Stimulated activated CD4-positive, alpha-beta T cell treated with anti-CD3 and anti-CD28 coated beads, Interleukin-12 subunit alpha, Interleukin-12 subunit beta, amount 100 ng/mL, for 4 hours (primary cell): Measurements from ENCODE around the gene CYP26B1.

Experiments
- DNase-seq: peaks from one replicate; pipeline ENCODE4 v3.0.0-alpha.2; 2020

The CYP26B1 gene

GRCh38 chr2:72128059-72128842 lies 19.4 kb downstream of the CYP26B1 start:
- no peak for DNase-seq

DNA sequence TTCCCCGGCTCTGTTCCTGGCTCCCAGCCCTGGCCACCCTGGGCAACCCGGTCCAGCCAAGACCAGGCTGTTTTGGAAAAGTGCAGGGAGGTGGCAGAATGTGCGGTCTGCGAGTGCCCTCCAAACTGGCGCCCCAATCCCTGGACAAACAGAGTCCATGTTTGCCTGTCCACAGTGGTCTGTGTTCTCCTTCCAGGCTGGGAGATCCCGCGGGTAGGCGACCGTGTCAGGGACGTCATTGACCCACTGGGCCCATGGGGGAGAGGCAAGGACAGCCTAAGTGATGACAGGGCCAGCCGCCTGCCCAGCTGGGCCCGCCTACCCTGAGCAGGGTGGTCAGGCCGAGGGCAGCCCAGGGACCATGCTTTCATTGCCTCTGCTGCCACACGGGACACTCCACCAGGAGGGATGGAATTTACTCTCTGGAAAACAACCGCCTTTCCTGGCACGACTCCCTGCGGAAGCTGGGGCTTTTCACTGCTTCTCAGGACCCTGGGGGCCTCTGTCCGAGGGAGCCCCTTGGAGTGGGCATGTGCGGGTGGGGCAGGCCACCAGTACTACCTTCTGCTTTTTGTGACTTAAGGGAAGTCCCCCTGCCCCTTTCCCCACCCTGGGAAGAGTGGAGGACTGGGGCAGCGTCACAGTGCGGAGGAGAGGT lies 20.1 kb downstream of the CYP26B1 start:
- DNase-seq = no peak

DNA sequence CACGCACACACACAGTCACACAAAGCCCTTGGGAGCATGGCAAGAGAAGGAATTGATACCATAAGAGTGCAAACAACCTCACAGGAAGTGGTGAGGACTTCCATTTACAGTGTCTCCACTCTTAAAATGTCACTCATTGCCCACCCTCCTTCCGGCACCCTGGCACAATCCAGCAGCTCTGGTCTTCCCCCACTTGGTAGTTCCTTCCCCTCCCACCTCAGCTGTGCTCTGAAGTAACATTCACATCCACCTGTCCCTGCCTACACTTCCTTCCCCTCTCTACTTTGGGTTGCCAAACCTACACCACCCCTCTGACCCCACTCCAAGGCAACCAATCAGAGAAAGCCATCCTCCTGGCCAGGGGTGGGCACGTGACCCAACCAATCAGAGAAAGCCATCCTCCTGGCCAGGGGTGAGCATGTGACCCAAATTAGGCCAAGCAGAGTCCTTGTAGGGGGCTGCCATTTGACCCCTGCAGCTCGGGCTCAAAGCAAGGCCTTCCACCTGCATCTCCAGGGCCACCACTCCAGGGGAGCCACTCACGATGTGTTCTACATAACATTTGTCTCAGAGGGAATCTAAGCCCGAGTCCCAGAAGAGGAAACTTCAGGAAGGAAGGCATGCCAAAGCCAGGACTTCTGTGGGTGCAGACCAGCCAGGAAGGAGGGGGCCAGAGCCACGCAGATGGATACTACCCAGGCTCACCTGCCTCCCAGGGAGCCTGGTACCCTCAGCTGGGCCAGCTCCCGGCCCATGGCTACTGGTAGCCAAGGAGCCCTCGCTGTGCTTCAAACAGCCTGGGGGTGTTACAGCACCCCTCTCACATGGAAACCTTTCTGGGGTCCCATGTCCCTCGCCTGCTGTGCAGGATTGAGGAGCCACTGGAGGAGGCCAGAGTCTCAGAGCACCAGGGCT lies 21.2 kb downstream of the CYP26B1 start:
- no peak for DNase-seq

DNA sequence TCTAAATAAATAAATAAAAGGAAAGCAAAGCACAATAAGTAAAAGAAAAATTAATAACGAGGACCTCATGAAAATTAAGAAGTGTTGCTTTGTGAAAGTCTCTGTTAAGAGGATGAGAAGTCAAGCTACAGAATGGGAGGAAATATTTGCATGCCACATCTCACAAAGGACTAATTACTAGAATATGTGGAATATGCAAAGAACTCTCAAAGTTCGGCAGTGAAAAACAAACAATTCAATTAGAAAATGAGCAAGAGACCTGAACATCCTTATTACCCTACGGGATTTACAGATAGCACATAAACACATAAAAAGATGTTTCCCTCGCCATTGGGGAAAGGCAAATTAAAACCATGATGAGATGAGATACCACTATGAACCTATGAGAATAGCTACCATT lies 23.3 kb downstream of the CYP26B1 start:
- no peak for DNase-seq

- no peak for DNase-seq
Measured at GRCh38 chr2:72121153-72121552, 26.5 kb downstream of the CYP26B1 start.

DNA sequence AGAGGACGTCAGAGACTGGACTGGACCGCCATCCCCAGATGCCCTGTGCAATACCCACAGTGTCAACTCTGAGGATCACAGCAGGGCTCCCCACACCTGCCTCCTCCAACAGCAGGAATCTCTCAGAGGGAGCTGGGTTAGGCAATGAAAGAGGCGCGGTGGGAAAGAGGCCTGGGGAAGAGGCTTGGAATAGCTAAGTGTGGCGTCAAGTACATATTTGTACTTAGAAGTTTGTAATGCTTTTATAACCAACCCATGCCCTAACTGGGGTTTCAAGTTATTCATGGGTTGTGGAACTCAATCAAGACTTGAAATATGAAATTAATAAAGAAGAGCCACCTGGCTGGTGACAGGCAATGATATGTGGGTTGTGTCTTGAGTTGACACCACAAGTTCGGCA lies 28.7 kb downstream of the CYP26B1 start:
- DNase-seq = no peak

- DNase-seq = no peak
Measured at GRCh38 chr2:72118386-72118785, 29.3 kb downstream of the CYP26B1 start.

DNA sequence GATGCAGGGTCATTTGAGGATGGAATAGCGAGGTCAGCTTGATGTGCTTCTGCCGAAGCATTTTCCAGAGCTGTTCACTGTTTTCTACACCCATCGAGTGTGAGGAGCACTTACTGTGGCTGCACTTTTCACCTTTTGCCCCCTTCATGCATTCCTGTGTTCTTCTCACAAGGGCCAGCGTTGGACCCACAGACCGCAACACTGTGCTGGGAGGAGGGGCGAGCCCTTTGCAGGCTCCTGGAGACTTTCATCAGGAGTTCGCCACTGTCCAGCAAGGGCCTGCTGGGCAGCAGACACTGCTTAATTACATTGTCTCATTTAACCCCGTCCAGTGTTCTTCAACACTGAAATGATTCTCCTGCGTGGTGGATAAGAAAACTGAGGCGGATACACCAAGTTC lies 29.9 kb downstream of the CYP26B1 start:
- DNase-seq = no peak

DNA sequence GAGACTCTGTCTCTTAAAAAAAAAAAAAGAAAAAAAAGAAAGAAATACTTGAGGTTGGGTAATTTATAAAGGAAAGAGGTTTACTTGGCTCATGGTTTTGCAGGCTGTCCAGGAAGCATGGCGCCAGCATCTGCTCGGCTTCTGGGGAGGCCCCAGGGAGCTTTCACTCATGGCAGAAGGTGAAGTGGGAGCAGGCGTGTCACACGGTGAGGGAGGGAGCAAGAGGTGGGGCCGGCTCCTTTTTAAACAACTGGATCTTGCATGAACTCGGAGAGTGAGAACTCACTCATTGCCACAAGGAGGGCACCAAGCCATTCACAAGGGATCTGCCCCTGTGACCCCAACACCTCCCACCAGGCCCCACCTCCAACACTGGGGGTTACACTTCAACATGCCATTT lies 30.6 kb downstream of the CYP26B1 start:
- DNase-seq = no peak

- no peak for DNase-seq
Measured at GRCh38 chr2:72116081-72116533, 31.6 kb downstream of the CYP26B1 start.

DNA sequence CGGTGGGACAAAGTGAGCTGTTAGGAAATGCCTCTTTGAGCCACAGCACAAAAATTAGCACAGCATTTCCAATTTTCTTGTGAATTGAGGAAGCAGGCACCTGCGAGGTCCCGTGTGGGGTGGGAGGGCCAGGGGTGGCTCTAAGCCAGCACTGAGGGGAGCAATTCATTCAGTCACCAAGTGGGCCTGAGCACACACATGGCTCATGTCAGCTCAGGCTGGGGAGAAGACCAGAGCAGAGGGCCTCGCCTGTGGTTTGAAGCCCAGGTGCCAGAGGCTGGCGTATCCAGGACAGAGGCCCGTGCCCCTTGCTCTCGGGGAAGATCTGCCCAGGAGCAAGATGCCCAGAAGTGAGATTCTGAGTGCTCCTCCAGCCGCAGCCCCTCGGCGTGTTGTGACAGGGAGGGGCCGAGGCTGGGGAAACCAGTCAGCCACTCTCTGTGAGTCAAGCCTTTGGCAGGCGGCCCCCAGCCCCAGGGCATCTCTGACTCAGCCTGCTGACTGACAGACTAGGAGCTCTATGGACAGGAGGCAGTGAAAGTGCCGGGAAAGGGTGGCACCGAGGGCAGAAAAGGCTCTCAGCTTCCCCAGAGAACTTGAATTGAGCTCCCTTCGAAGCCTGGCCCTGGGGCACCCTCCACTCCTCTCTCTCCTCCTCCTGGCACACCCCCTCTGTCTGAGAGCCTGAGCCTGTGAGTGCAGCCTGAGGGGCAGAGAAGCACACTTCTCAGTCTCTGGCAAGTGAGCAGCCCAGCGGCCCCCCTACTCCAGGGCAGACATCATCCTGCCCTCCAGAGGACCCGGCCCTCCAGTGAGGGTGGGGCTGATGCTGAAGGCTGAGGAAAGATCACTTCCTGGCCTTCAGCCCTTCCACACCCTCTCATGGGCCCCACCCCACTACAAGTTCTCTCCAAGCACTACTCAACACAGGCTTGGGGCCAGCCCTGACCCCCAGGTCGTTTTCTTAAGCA lies 32.3 kb downstream of the CYP26B1 start:
- no peak for DNase-seq

DNA sequence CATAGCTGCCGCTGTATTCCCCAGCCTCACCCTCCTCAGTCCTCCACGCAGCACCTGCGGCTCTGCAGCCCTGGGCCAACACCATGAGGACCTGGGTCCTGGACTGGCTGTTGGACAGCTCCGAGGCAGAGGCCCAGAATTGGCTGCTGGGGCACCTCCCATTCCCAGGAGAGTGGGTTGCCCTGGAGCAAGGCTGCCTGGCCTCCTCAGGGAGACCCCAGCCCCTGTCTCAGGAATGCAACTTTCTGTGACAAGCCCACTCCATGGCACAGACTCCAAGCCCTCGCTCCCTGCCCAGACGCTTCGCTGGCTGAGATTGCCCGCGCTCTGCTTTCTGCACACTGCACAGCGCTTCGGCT lies 33.0 kb downstream of the CYP26B1 start:
- no peak for DNase-seq

GRCh38 chr2:72113847-72114692 lies 33.6 kb downstream of the CYP26B1 start:
- DNase-seq = no peak

- DNase-seq = no peak
Measured at GRCh38 chr2:72112981-72113846, 34.4 kb downstream of the CYP26B1 start.

GRCh38 chr2:72112401-72112800 lies 35.3 kb downstream of the CYP26B1 start:
- DNase-seq = no peak

DNA sequence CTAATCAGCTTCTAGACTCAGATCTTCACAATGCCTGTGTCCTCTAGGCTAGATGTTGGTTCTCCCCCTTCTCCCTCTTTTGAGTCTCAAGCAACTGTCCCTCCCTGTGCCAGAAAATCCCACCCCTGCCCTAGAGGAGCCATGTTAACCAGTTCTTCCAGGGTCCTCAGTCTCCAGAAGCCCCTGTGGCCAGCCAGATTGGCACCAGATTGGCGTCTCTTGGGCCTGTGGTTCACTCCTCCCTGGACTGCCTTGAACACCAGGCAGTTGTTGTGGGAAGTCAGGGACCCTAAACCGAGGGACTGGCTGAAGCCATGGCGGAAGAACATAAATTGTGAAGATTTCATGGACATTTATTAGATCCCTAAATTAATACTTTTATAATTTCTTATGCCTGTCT lies 36.6 kb downstream of the CYP26B1 start:
- no peak for DNase-seq

DNA sequence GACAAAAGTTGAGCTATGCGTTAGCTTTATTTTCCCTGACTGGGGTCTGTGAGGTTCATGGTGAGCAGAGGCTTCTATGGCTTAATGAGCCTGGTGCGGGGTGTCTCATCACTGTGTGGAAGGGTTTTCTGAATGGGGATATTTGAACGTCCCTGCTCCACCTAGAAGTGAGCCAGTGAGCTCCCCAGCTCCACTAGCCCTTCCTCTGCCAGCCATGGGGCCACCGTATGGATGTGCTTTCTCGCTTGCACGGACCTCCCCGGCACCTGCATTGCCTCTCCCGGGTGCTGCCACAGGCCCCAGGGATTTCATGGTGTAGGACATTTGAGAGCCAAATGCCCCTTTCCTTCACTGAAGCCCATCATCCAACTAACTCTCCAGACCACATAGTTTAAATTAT lies 37.8 kb downstream of the CYP26B1 start:
- DNase-seq = no peak

DNA sequence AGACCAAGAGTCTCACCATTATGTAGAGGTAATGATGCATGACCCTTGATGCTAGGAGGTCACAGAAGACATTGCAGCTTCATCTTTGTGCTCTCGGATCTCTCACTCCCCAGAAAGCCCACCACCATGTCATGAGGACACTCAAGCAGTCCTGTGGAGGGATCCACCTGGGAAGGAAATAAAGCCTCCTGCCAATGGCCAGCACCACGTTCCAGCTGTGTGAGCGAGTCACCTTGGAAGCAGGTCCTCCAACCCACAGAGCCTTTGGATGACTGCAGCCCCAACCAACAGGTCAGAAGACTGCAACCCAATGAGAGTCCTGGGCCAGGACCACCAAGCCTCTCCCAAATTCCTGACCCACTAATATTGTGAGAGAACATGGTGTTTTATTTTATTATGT lies 38.4 kb downstream of the CYP26B1 start:
- no peak for DNase-seq

- DNase-seq = no peak
Measured at GRCh38 chr2:72108121-72108520, 39.5 kb downstream of the CYP26B1 start.

- no peak for DNase-seq
Measured at GRCh38 chr2:72106978-72107377, 40.7 kb downstream of the CYP26B1 start.
